HG02642 (cell line): Measurements from ENCODE around the gene MEIOB.
"Not testable (repeated sequence)": the region's sequence is repeated elsewhere in the genome, so short reads cannot be mapped to it uniquely, and the experiment has no call there.

Experiments
- ATAC-seq: cut with Tn5 transposase; IDR thresholded peaks from one replicate; pipeline ENCODE4 v1.9.1; 2021; ENCODE audit warnings: mild to moderate bottlenecking; ENCODE audit not compliant: unreplicated experiment, poor library complexity

The MEIOB gene, protein sequence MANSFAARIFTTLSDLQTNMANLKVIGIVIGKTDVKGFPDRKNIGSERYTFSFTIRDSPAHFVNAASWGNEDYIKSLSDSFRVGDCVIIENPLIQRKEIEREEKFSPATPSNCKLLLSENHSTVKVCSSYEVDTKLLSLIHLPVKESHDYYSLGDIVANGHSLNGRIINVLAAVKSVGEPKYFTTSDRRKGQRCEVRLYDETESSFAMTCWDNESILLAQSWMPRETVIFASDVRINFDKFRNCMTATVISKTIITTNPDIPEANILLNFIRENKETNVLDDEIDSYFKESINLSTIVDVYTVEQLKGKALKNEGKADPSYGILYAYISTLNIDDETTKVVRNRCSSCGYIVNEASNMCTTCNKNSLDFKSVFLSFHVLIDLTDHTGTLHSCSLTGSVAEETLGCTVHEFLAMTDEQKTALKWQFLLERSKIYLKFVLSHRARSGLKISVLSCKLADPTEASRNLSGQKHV

DNA sequence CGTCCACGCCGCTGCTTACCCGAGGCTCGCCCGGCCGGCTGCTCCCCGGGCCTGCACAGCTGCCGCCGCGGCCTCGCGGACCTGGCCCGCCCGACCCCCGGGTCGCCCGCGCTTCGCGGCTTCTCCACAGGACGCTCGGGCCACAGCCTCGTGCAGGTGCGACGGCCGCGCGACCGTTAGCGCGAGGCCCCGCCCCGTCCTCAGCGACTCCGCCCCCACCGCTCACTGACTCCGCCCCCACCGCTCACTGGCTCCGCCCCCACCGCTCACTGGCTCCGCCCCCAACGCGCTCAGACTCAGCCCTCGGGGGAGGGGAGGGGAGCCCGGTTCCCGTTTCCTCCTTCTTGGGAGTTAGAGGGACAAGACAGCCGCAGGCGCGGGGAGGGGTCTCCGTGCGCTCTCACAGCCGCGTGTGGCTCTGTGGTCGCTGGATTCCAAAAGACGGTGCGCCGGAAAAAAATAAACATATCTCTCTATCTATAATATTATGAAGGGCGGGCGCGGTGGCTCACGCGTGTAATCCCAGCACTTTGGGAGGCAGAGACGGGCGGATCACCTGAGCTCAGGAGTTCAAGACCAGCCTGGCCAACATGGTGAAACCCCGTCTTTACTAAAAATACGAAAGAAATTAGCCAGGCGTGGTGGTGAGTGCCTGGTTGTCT is at the start of gene MEIOB:
Gene MEIOB, minus strand, starts transcription at position 191 of the 662 bp plus-strand sequence. CDS start 3,989 bp downstream, outside the sequence.
- no peak for ATAC-seq

DNA sequence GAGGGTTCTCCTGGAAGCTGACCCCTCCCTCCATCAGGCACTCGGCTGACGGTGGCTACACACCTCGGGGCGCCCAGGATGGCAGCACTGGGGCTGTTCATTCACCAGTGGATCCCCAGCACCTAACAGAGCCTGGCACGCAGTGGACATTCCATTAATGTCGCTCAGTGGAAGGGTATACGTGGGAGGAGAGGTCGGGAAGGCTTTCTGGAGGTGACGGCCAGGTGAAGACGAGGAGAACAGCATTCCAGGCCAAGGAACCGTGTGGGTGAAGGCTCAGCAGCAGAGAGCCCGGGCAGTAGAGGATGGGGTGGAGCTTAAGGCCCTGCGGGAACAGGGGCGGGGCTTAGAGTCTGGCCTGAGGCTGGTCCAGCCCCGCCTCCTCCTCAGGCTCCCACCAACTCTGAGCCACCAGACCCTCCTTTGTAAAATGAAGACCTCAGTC is 48.8 kb upstream of the MEIOB start:
- ATAC-seq = no peak

DNA sequence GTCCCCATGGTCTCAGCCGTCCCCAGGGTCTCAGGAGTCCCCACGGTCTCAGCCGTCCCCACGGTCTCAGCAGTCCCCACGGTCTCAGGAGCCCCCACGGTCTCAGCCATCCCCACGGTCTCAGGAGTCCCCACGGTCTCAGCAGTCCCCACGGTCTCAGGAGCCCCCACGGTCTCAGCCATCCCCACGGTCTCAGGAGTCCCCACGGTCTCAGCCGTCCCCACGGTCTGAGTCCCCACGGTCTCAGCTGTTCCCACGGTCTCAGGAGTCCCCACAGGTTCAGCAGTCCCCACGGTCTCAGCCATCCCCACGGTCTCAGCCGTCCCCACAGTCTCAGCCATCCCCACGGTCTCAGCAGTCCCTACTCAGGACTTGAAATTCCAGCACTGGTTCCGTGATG is 48.2 kb upstream of the MEIOB start:
- ATAC-seq = not testable (repeated sequence)

DNA sequence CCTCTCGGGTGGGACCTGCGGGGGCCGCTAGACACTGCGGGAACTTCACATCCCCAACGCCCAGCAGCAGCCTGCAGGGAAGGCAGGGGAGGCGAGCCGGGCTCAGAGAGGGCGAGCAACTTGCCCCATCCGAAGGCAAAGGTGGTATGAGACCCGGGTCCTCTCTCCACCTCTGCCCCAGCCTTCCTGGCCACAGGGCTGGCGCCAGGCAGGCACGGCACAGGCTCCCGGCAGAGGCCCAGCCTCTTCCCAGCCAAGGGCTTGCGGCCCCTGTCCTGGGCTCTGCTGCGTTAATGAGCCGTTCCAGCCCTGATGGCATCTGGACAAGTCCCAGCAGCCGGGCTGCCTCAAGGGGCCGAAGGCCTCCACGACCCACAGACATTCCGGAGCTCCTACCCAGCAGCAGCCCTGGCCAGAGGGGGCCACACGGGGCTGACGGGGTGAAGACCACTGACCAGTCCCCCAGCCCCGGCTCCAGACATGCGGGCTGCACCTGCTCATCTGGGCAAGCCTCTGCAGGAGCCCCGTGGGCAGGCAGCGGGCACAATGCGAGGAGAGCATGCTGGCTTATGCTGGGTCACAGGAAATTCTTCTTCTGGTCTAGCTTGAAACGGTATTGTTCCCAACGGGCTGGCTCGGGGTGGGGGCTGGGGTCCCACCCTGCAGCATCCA is 47.5 kb upstream of the MEIOB start:
- ATAC-seq = no peak

DNA sequence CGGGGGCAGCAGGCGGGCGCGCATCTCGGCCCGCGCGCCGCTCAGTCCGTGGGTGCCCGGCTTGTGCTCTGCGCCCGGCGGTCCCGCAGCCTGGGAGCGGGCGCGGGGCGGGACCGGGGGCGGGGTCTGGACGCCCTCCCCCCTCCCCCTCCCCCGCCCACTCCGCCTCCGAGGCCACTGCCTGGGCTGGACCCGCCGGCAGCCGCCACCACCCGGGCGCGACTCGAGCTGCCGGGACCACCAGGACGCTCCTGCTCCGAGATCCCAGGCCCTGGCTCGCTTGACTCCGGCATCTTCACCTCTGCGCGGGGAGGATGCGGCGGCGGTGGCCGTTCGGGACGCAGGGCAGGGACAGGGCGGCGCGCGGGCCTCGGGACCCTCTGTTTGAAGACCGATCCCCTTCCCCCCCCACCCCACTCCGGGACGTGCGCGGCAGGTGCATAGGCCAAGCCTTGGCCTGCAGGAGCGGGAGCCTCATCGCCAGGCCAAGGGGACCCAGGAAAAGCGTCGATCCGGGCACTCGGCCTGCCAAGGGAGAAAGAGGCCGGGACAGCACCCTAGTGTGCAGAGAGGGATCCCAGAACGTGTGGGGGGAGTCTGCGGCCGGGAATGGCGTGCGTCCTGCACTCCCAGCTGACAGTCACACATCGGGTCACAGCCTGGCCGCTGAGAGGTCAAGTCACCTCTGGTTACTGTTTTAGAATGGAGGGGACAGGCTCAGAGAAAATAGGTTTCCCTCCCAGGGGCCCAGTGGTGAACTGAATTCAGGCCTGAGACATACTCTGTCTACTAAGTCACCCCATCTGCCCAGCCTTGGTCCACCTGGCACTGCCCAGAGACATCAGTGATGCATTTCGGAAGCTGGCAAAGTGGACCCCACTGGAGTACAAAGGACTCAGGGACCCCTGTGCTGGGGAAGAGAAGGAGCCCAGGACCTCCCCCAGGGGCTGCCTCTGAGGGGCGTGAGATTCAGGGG is 46.7 kb upstream of the MEIOB start, which contains the start of gene HS3ST6:
Gene HS3ST6, minus strand, starts transcription at position 65 of the 976 bp plus-strand sequence. CDS start 92 bp downstream, outside the sequence.
- ATAC-seq = no peak

DNA sequence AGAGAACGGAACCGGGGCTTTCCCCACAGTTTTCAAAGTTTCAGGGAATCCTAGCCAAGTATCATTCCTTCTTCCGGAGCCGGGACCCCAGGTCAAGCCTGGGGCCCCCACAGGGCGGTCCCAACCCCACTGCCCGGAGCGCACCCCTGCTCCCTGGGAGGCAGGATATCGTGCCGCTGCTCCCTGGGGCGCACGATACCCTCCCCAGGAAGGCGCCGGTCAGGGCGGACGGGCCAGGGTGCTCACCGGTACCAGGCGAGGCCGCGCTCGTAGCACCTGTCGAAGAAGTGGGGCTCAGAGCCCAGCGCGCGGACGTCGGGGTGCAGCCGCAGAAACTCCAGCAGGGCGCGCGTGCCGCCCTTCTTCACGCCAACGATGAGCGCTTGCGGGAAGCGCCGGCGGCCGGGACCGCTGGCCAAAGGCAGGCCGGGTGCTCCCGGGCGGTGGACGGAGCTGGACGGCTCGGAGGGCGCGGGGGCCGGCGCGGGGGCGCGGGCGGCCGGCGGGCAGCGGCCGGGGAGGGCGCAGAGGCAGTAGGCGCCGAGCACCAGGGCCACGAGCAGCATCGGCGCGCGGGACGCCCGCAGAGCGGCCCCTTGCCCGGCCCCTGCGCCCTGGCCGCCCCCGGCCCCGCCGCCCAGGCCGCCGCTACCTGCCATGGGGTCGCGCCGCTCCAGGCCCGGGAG is 45.8 kb upstream of the MEIOB start:
- no peak for ATAC-seq

DNA sequence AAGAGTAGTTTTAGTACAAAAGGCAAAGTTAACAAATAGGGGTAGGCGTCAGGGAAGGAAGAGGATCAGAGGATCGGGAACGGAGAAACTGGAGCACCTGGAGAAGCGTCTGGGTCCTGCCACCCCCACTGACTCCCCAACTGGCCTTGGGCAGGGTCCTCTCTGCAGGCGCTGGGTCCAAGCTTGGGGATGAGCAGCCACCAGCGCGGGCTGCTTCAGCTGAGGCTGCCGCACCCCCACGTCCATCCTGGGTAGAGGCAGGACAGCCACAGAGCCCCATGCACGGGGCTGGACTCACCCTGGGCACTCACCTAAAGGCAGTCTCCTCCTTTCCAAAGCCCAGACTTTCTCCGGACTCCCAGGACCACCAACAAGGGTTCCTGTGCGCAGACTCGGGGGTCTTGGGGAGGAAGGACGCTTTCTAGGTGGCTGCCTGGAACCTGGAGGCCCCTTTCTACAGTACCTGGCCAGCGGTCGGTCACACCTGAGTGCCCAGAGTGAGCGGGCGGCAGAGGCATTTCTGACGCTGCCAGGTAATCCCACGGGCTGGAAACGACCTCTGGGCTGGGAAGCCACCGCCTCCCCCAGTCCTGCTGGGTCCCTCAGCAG is 45.2 kb upstream of the MEIOB start:
- no peak for ATAC-seq

DNA sequence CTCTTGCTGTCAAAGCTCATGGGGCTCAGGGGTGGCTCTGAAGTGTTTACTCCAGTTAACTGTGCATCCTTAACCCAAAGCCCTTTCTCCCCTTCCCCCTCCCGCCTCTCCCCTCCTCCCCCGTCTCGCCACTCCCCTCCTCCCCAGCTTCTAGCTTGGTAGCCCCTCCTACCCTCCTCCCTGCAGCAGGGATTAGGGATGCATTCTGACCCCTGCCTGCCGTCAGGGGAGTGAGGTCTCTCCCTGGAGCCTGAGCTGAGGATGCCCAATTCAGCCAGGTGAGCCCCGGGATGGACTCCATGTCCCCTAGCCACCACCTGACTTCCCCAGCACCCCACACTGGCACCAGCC is 44.7 kb upstream of the MEIOB start:
- ATAC-seq = no peak

DNA sequence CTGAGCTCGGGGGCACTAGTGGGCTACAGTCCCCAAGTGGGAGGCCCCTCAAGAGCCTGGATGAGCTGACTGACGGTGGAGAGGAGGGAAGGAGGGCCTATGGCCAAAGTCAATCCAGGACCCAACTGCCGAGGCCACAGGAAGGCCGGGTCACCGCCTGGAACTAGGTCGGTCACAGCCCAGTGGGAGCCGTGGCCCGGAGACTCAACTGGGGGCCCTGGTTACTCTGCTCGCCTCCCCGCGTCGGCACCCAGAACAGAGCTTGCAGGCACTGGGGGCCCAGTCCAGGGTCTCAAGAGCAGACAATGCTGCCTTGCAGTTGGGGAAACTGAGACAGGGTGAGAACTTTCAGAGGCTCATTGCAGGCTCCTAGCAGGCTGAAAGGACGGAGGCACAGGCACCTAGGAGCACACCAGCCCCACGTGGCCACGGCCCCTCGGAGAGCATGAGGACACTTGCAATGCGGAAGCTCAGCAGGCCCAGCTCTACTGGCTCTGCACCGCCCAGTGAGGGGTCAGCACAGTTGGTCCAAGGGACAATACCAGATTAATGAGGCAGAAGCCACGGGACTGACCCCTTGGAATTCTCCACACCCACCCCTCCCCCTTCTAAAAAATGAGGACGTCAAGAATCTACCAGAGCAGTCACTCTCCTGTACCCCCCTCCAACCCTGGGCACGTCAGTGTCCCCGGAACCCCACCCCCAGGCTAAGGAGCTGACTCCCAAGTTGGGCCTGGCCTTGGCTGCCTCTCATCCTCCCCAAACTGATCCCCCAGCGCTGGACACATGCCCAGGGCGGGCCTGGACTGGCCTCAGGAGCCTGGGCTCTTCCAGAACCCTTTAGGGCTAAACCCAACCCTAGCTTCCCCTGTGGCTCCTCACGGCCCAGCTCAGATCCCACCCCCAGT is 44.0 kb upstream of the MEIOB start:
- no peak for ATAC-seq

DNA sequence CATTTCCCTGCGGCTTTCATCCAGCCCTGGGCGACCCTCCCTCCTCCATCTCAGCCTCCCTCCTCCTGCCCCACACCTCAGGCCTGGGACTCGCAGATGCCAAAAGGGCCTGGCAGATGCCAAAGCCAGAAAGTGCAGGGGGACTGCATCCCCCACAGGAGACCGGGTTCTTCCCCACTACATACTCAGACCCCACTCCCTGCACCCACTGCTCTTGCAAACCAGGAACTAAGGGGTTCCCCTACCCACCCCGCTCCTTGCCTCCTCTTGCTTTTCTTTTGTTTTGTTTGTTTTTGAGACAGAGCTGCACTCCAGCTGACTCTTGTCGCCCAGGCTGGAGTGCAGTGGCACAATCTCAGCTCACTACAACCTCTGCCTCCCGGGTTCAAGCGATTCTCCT is 43.0 kb upstream of the MEIOB start:
- ATAC-seq = no peak

DNA sequence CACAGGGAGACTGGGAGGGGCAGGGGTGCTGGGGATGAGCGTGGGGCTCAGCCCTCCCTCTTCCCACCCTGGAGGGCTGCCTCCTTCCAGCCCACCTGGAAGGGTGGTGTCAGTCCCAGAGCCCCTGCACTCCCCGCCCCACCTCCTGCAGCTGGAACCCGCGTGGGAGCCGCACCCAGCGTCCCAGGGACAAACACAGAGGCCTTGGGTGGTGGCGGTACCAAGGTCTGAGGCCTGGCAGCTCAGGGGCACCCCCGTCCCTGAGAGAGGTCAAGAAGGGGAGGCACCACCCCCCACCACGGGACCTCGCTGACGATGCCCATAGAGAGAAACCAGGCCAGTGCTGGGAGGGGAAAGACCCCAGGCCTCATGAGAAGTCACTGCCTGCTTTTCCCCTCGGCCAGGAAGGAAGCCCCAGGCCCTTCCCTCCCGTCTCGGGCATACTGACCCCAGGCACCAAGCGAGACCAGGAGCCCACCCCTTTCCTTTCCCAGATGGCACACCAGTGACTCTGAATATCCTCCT is 42.2 kb upstream of the MEIOB start:
- ATAC-seq = no peak

DNA sequence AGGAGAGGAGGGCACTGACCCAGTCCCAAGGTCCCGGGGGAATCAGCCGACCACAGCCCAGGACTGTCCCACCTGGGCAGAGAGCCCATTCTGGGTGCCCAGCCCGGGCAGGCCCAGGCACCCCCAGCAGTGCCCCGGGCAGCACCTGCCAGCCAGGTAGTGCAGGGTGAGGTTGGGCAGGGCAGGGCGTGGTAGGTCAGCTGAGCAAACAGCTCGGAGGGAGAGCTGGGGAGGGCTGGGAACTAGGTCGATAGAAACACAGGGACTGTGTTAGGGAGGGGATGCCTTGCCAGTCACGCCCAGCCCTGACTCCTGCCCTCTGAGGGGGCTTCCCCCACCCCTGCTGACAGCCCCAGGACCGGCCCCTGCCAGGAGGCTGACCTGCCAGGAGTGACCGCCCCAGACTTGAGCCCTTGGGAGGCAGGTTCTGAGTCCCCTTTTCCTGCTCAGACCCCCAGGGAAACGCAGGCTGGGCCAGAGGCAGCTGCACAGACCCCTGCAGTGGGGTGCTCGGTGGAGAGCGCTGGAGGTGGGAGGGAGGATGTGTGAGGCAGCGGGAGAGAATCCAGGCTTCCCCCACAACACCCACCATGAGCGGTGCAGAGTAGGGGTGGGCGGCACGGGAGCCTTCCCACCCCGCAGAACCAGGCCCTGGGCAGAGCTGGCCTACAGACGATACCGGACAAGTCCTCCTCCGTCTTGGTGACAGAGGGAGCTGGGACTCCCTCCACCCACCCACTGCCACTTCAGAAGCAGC is 41.5 kb upstream of the MEIOB start:
- no peak for ATAC-seq

DNA sequence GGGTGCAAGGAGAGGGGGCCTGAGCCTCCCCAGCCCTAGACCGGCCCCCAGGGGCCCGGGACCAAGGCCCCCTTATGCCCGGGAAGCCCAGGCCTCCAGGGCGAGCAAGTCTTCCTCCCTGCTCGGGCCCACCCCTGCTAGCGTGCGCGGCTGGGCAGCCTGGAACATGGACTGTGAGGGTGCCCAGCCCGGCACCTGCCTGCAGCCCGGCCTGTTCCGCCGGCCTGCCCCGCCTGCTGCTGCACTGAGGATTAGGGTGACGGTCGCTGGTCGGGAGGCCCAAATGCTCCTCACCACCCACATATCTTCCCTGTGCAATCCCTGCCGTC is 40.2 kb upstream of the MEIOB start:
- ATAC-seq = no peak

DNA sequence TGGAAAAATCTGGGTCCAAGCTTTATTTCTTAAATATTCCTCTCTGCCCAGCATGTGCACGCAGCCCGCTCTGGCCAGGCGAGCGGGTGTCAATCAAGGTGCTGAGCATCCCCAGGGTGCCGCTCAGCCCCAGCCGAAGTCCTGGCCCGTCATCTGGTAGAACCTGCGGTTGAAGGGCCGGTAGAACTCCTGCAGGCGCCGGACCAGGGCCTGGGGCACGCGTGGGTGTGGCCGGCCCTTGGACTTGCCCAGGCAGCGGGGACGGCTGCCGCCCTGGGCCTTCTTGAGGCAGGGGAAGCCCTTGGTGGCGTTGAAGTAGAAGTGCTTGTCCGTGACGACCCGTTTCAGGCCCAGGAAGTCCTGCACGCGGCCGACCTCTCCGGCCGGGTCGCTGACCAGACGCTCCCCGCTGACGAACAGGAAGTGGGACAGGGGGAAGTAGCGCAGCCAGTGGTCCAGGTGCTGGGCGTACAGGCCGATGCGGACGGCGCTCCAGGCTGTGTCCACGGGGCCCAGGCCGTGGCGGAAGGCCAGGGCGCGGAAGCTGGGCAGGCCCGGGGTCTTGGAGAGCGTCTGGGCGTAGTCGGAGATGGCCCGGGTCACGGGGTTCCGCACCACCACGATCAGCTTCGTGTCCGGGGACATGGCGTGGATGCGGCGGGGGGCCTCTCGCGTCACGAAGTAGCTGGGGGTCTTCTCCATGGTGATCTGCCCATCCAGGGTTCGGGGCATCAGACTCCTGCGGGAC is 39.7 kb upstream of the MEIOB start:
- ATAC-seq = no peak

DNA sequence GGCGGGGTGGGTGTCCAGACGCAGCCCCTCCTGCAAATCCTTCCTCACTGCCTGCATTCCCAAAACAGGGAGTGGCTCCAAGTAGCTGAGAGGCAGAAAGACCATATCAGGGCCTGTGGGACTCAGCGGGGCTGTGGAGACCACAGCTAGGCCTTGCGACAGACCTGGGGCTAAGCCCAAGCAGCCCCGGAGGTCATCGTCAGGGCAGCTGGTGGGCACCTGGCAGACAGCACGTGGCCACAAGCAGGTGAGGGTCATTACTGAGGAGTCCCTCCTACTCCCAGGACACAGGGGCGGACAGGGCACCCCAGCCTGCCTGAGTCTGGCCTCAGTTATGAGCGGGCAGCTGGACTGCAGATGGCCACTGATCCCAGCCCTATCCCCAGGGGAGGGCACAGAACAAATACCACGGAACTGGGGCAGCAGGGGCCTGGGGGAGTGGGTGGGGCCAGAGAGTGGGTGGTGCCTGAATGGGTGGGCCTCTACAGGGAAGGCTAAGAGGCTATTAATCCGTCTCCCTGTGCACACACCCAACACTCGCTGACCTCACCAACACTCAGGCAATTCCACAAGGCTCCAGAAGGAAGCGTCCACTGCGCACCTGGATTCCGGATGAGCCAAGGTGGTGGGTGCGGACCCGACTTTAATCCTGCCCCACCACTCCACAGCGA is 37.7 kb upstream of the MEIOB start:
- ATAC-seq = no peak

DNA sequence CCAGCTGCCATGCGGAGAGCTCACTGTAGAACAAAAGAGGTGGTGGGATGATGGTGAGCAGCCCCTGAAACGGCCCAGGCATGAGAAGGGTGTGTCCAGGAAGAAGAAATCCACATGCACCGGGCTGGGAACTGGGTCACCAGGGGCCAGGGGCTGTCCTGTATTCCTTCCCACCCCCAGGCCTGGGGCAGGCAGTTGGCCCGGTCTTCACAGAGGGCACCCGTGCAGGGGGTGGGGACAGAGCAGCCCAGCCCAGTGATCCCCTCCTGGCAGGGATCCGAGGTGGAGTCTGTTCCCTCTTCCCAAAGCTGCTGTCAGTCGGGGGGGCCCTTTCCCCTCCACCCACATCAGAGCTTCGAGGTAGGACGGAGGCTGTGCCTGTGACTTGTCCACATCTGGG is 37.0 kb upstream of the MEIOB start:
- ATAC-seq = no peak
